ELF-1 (cell line): ENCODE data around the gene SGSM1.

Source experiments
- DNase-seq: peaks from one replicate; pipeline ENCODE4 v3.0.0-alpha.2; 2016; ENCODE audit warnings: low read depth, low spot score

Gene SGSM1

DNA sequence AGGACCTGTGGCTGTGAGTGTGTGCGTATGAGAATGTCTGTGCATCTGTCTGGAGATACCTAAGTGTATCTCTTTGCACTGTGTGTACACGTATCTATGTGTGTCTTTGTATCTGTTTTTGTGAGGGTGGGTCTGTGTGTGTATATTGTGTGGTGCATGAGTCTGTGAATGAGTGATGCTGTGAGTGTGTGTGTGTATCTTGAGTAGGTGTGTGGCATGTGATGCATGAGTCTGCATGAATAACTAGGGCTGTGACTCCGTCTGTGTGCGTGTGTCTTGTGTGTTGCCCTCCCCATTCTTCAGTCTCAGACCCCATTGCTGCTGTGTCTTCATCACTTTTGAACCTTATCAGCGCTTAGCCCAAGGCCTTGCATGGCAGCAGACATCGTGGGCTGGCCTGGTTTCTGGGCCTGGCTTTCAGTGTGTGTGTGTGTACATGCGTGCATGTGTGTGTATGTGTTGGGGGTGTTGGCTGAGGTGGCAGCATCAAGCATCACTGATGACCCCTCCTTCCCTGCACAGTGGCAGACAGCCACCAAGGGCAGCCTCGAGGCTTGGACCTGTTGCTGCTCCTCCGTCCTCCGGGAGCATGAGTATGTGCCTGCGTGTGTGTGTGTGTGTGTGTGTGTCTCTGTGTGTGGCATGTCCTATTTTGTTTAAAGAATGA, 1.4 kb downstream of the SGSM1 start:
- no peak for DNase-seq

DNA sequence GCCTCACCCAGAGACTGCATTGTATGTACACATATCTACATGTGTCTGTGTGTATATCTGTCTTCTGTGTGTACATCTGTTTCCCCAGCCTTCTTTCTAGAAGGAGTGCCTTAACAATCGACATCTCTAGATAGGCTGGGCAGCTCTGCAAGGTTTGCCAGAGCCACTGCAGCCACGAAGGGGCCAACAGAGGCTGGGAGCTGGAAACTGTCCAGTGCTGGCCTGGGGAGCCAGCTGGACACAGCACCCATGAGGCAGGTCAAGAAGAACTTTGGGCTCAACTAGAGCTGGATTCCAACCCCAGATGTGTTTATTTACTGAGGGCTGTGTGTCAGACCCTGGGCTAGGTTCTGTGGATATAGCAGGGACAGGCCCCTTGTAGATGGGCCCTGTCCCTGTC, 3.3 kb downstream of the SGSM1 start:
- no peak for DNase-seq

DNA sequence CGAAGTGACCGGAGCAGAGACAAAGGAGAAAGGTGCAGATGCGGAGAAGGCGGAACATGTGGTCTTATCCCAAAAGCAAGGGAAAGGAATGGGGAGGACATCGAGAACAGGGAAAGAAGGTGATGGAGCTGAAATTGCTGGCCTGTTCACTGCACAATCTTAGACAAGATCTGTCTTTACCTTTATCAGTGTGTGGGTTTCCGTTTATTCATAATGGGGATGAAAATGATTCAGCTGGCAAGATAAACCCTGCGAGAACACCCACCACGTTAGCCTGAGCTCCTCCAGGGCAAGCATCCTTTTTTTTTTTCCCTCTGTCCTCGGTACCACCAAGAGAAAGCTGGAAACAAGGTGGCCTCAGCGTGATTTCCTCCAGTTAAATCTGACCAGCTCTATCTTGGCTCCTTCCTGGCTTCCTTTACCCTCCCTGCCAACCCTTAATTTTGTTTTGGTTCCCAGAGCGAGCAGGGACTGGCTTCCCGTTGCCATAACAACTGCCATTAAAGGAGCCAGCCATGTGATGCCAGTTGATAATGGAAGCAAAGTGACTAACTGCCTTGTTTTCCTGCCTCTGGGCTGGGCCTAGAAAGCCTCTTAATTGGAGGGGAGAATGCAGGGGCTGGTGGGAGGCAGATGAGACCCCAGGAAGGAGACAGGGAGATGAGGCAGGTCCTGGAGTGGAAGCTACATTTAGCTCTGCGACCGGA, 4.2 kb downstream of the SGSM1 start:
- DNase-seq = peak; percentile 40

DNA sequence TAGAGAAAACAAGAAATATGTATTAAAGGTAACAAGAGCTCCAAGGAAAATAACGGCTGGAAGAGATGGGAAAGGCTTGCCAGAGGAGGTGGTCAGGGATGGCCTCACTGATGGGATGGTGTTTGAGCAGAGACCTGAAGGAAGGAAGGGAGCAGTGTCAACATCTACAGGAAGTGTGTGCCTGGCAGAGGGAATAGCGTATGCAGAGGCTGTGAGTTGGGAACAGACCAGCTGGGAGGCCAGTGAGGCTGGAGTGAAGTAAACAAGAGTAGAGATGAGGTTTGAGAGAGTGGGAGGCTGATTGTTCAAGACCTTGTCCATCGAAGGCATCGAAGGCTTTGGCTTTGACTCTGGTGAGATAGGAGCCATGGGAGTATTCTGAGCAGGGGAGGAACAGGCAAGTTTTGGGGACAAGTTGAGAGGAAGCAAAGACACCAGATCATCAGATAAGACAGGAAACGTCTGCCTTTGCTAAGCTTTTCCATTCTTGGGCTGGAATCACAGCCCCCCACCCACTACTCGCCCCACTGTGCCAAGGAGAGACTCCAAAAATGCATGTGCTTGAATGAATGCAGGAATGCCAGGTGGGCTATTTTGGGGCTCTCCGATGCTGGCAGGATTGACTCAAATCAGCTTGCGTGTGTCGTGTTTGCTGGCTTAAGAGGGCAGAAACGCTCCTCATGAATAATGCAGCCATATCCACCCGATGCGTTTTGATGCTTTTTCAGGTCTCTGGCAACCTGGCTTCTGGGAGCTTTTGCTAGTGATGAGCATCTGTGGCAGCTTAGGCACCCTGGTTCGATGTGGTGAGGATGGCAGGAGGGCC, 7.2 kb downstream of the SGSM1 start:
- DNase-seq = no peak

DNA sequence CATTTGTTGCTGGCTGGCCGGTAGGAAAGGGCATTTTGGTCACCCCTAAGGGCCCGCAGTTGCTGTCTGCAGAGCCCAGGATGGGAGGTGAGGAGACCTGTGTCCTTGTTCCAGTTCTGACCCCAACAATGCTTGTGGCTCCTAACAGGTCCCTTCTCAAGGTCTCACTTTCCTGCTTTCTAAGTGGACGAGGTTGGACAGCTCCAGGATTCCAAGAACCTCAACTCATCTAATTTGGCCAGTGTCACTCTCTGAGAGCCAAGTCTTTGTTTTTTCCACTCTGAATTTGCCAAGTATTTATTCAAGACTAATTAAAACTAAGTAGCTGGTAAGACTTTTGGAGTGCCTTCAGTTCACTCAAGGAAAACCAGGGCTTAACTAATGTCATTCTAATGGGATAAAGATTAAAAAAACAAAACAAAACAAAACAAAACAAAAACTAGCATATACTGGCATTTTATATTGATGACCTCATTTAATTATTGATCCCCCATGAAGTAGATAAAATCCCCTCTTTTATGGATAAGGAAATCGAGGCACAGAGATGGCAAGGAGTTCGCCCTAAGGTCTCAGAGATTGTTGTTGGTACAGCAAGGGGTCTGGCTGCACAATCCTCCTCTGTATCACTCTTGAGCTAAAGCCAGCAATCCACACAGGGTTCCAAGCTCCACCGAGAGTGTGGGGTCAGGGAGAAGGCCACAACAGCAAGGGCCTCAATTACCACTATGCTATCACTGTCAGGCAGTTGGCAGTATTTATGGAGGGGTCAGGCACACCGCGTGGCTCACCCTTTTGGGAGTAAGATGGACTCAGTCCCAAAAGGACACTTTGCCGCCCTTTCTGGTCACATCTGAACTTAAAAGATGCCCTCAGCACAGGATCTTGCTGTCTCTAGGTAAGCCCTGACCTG, 8.1 kb downstream of the SGSM1 start:
- no peak for DNase-seq

DNA sequence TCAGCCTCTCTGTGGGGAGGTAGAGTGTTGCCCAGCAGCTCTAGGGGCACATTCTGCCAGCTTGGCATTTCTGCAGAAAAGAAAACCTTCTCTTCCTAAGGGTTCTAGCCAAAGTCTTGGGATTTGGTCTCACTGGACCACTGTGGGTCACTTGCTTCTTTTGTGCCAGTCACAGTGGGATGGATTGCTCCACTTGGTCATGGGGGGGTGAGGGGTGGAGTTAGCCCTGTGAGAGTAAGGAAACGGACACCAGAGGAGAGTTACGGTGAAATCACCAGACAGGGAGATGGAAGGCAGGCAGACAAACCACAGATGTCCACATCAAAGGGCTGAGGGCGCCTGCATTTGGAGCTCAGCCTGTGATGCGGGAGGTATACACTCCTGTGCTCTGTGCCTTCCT, 10.8 kb downstream of the SGSM1 start:
- no peak for DNase-seq

DNA sequence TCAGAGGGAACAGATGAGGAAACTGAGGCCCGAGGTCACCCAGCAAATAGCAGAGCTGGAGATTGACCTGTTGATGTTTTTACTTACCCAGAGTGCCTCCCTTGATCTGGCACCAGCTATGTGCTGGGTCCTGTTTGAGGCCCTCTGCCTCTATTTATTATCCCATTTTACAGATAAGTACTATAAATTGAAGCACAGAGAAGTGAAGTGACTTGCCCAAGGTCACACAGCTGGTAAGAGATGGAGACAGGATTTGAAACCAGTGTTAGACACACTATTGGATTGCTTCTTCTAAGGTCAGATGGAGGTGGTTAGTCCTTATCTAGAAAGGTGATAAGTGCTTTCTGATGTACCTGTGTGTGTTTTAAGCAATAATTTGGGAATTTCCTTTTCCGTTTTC, 13.5 kb downstream of the SGSM1 start:
- DNase-seq = no peak

DNA sequence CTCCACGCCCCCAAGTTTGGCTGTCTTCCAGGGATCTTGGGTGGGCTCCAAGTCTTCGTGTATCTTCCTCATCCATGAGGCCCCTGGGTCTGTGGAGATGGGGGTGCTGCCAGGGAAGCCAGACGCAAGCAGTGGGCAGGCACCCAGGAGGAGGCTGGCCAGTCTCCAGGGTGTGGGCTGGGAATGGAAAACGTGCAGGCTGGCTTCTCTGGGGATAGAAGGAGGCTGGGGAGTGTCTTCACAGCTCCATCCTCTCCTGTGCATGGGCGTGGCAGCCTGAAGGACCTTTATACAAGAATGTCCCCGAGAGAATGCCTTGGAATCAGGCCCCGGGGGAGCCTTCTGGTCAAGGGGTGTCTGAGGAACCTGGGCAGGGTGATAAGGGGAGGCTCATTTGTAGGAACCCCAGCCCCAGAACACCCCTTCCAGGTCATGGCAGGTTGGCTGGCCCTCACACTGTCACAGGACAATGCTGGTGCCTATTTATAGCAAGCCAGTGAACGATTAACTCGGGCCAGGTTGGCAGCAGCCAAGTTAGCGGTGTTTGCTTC, 14.0 kb downstream of the SGSM1 start:
- no peak for DNase-seq

DNA sequence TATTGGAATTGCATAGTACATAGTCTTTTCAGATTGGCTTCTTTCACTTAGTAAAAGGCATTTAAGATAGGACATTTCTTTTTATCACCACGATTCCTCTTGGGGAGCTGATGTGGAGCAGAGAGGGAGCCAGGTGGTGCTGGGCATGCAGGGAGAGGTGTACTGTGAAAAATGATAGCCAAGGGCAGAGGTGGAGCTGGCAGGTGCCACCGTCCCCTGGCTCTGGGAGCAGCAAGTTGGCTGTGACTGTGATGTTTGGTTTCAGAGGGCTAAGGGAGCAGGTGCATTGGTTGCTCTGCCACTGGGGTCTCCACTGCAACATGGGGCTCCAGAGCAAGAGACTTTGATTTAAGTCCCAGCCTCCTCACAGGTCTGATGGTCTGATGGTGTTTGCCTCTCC, 16.5 kb downstream of the SGSM1 start:
- no peak for DNase-seq

DNA sequence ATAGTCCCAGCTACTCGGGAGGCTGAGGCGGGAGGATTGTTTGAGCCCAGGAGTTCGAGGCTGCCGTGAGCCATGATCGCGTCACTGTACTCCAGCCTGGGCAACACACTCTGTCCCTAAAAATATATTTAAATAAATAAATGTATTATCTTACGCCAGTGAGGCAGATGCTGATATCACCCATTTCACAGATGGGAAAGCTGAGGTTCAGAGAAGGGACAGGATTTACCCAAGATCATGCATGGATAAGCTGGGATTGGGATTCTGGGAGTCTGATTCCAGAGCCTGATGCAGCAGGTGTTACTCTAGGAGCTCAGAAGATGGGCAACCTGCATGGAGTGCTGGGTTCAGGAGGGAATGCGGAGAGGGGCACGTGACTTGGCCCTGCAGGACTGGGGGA, 17.8 kb downstream of the SGSM1 start:
- no peak for DNase-seq

DNA sequence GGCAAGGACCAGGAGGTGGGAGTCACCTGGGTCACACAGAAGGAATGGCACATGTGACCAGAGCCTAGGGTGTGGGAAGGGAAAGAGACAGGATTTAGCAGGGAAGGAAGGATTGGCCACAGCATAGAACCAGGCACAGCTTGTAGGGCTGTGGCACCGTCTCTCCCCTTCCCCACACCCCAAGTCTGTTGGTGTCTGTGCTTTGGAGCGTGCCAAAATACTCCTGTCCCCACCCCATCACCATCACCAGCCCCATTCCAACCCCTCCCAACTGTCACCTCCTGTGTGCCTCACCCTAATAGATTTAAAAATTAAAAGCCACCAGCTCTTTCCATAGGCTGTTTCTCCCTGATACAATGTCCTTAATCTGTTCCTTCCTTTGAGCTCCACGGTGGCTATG, 18.2 kb downstream of the SGSM1 start:
- DNase-seq = no peak

DNA sequence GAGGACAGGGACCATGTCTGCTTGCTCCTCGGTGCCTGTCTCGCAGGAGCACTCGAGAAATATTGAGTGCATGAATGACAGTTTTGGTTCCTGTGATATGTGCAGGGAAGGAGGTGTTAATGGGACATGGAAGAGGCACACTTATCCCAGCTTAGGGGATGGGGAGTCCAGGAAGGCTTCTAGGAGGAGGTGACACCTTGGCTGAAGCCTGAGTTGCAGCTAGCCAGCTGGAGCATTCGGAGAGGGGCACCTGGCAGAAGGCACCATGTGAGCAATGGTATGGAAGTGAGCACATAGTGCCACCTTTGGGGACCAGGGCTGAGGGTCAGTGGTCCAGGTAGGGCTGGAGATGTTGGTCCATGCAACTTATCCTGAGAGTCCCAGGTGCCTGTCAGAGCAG, 18.9 kb downstream of the SGSM1 start:
- DNase-seq = no peak

DNA sequence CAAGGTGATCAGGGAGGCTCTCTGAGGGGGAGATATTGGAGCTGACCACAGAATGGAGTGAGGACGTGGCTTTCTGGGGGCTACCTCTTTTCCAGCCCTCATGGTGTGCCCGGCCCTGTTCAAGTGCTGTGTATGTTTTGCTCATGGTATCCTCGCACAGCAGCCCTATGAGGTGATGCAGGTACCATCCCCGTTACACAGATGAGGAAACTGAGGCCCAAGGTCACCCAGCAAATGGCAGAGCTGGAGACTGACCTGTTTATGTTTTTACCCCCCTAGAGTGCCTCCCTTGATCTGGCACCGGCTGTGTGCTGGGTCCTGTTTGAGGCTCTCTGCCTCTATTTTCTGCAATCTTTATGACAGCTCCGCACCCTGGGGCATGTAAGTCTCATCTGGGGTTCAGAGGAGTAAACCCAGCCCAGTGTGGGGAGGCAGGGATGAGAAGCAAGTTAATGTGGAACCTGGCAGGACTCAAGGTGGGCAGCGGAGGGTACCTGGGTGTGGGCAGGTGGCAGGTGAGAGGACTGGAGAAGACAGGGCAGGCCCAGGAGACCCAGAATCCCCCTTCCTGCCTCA, 20.8 kb downstream of the SGSM1 start:
- no peak for DNase-seq

DNA sequence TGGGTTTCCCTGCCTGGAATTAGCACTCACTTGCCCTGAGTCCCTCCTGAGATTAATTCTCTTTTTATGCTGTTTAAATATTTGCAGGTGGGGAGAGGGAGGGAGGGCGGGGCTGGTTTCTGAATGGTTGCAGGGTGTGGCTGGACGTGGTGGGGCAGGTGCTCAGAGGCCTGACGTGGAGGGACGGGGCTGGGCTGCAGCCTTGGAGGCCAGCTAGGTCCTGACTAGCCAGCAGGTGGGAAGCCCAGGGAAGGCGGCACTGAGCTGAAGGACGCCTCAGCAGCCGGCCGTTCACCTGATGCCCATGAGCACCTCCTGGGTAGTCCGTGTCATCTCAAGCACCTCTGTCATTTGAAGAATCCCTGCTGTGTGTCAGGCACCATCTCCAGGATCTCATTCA, 21.3 kb downstream of the SGSM1 start:
- no peak for DNase-seq

DNA sequence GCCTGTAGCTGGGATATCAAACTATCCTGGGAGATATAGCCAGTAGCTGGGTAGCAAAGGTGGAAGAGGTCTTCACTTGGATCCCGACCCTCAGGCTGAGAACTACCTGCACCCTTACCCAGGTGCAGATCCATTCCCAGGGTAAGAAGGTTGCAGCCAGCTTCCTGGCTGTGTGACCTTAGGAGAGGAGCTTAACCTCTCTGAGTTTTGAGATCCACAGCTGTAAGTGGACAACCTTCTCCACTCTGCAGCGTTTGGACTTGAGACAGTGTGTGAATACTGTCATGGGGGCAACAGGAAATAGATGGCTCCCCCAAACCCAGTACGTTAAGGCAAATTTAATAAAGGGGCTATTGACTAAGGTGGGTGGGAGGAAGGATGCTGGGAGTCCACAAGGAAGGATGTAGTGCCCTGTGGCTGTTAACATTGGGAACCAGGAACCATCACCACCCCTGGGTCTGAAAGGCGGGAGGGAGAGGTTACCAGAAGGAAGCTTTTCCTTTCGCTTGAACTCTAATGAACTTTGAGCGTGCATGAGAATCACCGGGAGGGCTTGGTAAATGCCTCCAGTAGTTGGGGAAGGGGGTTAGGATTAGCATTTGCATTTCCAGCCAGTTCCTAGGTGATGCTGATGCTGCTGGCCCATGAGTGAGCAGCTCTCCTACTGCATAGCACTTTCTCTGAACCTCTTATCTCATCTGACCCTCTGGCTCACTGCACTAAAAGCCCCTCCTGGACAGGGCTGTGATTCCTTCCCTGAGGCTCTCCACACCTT, 24.4 kb downstream of the SGSM1 start:
- peak; percentile 14 for DNase-seq

DNA sequence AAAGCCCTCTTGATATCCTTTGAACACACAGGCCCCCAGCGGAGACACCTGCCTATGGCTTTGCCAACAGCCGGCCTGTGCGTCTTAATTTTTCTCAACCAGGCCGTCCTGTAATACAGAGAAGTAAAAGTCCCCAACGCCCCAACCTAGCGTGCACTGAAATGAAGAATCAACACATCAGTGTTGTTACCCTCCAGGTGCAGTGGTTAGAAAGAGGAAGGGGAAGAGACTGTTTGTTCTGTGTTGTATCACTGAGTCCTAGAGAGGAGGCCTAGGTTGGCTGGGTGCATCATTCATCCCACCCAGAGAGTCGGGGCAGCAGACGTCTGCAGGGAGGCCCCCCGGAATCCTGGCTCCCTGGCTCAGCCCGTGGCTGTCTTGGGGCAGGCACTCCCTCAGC, 25.7 kb downstream of the SGSM1 start:
- DNase-seq = no peak

DNA sequence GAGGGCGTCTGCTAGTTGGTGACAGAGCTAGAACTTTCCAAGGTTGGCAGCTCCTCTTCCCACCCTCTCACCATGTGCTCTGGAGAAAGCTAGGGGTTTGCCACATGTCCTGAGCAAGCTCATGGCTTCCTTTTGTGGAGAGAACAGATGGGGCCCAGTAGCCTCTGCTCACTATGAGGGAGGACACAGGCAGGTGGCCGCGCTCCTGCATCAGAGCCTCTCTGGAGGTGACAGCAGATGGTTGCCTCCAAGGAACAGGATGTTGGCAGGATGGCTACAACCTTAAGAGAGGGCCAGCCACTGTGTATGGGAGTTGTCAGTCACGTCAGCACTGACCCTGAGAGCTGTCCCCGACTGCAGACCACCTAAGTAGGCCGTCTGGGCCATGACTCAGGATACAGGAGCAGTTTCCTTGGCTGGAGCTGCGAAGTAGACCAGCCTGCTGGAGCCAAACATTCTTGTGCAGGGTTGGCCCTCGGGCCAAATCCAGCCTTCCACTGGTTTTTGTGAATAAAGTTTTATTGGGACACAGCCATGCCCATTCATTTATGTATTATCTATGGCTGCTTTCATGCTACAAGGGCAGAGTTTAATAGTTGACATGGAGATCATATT, 28.0 kb downstream of the SGSM1 start:
- DNase-seq = peak; percentile 22

DNA sequence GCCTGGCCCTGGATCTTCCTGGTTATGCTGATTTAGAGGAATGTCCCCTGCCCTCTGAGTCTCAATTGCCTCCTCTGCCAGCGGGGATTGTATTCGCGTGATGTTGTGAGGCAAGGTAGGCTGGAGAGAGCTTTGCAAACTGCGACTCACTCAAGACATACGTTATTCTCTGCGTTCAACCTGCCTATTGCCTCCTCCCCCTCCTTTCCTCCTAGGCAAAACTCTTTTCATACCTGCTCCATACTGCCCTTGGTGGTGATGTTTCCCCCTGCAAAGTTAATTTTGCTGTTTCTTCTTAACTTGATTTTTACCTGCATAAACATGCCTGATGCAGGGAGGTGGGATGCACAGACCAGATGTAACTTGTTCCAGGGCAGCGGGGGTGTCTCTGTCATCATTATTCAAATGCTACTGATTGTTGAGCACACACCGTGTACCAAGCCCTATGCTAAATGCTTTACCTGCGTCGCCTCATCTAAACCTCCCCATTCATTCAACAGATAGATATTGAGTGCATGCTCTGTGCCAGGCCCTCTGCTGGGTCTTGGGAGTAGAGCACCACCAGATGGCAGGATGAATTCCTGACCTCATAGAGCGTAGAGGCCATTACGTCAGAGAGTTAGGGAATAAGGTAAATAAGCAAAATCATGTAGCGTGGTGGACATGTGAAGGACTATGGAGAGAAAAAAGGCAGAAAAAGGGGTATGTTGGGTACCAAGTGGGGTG, 29.0 kb downstream of the SGSM1 start:
- peak; percentile 22 for DNase-seq

DNA sequence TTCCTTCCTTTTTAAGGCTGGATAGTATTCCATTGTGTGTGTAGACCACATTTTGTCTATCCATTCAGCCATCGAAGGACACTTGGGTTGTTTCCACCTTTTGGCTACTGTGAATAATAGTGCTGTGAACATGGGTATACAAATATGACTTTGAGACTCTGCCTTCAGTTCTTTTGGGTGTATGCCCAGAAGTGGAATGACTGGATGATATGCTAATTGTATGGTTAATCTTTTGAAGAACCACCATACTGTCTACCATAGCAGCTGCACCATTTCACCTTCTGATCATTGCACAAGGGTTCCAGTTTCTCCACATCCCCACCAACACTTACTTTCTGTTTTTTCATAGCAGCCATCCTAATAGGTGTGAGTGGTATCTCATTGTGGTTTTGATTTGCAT, 30.3 kb downstream of the SGSM1 start:
- no peak for DNase-seq
